CD4-positive, alpha-beta T cell treated with Interleukin-10 for 1 hour (primary cell): ENCODE results near the gene SMIM15.

Experiments
- DNase-seq: peaks from one replicate; pipeline ENCODE4 v3.0.0-alpha.2; 2020

Gene SMIM15

GRCh38 chr5:61159070-61159469 is 3.2 kb downstream of the SMIM15 start:
- DNase-seq, result no peak

GRCh38 chr5:61151893-61152292 is 10.4 kb downstream of the SMIM15 start:
- DNase-seq, result no peak

- no peak for DNase-seq
Observed at GRCh38 chr5:61148515-61148914, 13.8 kb downstream of the SMIM15 start.

- no peak for DNase-seq
Observed at GRCh38 chr5:61142811-61143210, 19.5 kb downstream of the SMIM15 start.

- no peak for DNase-seq
Observed at GRCh38 chr5:61142391-61142790, 19.9 kb downstream of the SMIM15 start.

GRCh38 chr5:61141801-61142200 is 20.5 kb downstream of the SMIM15 start:
- DNase-seq, result no peak

- DNase-seq, result no peak
Observed at GRCh38 chr5:61139931-61140330, 22.3 kb downstream of the SMIM15 start.

GRCh38 chr5:61139094-61139873 is 23.0 kb downstream of the SMIM15 start:
- DNase-seq, result no peak

DNA sequence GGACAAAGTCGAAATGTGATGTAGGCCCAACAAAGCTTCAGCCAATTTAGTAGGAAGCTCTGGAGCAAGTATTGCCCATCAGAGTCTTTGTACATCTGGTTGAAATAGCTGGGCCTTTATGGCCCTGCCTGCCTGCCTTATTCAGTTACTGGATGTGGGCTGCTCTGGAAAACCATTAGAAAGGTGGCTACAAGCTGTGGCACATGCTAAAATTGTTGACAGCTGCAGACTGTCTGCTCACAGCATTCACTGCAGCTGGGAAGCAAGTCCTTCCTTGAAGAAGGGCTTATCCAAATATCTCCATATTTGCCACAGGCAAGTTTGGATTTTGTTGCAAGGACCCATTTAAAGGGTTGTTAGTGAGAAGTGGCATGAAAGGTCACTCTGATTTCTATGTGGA is 24.4 kb downstream of the SMIM15 start:
- DNase-seq, result no peak

DNA sequence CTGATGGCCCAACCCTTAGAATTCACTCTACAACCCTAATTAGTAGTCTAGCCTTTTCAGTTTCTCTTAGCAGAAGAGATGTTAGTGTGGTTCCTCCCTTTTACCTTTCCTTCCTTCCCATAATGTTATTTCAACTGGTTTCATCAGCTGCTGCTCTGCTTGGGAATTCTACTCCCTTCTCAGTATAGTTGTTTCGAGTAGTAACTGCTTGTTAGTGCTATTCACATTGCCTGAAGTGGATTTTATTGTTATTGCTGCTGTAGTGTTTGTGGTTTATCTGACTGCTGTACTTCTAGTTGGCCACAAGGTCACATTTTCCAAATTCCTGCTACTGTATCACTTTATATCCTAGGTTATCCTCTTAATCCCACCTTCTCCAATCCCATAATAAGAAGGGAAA is 29.7 kb downstream of the SMIM15 start:
- no peak for DNase-seq

GRCh38 chr5:61130289-61130688 is 32.0 kb downstream of the SMIM15 start:
- no peak for DNase-seq

DNA sequence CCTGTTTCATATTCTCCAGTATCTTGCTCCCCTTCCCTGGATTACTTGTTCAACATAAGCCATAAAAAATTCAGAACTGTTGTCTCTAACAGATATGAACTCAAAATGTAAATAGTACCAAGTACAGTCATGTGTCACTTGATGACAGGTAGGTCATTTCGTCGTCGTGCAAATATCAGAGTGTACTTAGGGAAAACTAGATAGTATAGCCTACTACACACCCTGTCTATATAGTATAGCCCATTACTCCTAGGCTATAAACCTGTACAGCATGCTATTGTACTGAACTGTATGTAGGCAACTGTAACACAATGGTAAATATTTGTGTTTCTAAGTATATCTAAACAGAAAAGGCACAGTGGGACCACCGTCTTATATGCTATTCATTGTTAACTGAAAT is 39.1 kb downstream of the SMIM15 start:
- no peak for DNase-seq

DNA sequence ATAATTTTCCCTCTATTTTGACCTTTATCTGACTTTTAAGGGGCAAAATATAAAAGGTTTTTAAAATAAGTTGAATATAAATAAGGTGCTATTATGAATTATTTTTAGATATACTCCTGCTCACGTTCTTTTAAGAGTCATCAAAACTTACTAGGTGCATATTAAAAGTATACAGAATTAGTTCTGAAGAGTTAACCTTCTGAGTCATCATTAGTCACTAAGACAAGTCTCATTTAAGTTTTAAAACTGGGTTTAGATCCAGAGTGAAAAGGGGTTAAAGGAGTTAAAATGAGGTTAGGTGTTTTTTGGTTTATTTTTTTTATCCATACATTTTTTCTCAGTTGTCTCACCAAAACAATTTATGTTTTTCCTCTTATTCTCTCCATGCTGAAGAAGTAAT is 41.7 kb downstream of the SMIM15 start:
- DNase-seq, result no peak

GRCh38 chr5:61119066-61119465 is 43.2 kb downstream of the SMIM15 start:
- no peak for DNase-seq

GRCh38 chr5:61115968-61116367 is 46.3 kb downstream of the SMIM15 start:
- DNase-seq, result no peak

DNA sequence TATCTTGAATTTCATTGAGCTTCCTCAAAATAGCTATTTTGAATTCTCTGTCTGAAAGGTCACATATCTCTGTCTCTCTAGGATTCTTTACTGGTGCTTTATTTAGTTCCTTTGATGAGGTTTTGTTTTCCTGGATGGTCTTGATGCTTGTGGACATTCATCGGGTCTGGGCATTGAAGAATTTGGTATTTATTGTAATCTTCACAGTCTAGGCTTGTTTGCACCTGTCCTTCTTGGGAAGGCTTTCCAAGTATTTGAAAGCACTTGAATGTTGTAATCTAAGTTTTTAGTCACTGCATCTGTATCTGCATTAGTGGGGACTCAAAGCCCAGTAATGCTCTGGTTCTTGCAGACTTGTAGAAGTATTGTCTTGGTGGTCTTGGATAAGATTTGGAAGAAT is 47.8 kb downstream of the SMIM15 start:
- no peak for DNase-seq
